ENCODE data around the gene BCAS3. TPM values are rescaled to one million over a fixed set of nuclear protein-coding genes. Genes with fewer than 3 reads are reported as not detected.

Gene BCAS3
- total RNA-seq, 2 donors from 2014 or later = 28.0 to 37.7 TPM

DNA sequence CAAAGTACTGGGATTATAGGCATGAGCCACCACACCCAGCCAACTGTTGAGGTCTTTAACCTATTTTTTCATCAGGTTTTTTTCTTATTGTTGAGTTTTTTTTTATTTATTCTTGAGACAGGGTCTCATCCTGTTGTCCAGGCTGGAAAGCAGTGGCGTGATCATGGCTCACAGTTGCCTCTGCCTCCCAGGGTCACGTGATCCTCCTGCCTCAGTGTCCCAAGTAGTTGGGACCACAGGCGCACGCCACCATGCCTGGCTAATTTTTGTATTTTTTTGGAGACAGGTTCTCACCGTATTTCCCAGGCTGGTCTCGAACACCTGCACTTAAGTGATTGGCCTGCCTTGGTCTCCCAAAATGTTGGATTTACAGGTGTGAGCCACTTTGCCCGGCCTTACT, 95.9 kb downstream of the BCAS3 start:
- H3K4me3 Mint-ChIP-seq = no peak overlapping the region

DNA sequence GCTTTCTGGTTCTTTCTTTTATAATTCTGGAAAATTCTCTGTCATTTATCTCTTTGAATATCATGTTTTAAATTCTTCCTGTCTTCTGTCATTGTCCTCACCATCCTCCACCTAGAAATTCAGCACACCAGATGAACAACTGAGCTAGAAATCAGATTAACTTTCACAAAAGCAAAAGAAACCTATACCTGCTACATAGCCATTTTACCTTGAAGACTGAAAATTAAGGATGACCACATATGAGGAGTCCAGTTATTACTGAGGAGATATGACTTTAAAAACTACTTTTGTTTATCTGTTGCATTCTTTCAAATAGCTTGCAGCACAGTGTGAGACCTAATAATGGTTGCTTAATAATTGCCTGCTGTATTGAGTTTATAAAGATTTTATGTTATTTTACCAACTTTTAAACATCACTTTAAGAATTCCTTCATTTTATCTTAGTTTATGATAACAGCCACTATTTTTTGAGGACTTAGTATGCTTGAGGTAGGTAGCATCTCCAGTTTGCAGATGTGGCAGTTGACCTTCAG, 104.3 kb downstream of the BCAS3 start:
- no peaks in the 10 kb centered on the region for H3K27me3 Mint-ChIP-seq (ENCODE audit: insufficient read depth)
- no peak overlapping the region for H3K27ac Mint-ChIP-seq
- Histone ChIP-seq H3K27ac (ENCODE audit: low read depth, low read length) (no peak overlapping the region), H3K36me3 (ENCODE audit: control insufficient read depth, insufficient read depth, low read length) (no peaks in the 10 kb centered on the region), H3K4me3 (ENCODE audit: low read length) (no peak overlapping the region), H3K9me3 (ENCODE audit: control insufficient read depth, low read length) (no peaks in the 10 kb centered on the region), H3K4me1 (ENCODE audit: control insufficient read depth, insufficient read depth, low read length) (no peaks in the 10 kb centered on the region), H3K27me3 (ENCODE audit: control insufficient read depth, insufficient read depth, low read length, poor library complexity, severe bottlenecking) (no peaks in the 10 kb centered on the region), H3K9ac (ENCODE audit: extremely low read depth, low read length, poor library complexity, severe bottlenecking) (no peak overlapping the region)
- DNase-seq = no peak
- TF ChIP-seq, protein P1, sequence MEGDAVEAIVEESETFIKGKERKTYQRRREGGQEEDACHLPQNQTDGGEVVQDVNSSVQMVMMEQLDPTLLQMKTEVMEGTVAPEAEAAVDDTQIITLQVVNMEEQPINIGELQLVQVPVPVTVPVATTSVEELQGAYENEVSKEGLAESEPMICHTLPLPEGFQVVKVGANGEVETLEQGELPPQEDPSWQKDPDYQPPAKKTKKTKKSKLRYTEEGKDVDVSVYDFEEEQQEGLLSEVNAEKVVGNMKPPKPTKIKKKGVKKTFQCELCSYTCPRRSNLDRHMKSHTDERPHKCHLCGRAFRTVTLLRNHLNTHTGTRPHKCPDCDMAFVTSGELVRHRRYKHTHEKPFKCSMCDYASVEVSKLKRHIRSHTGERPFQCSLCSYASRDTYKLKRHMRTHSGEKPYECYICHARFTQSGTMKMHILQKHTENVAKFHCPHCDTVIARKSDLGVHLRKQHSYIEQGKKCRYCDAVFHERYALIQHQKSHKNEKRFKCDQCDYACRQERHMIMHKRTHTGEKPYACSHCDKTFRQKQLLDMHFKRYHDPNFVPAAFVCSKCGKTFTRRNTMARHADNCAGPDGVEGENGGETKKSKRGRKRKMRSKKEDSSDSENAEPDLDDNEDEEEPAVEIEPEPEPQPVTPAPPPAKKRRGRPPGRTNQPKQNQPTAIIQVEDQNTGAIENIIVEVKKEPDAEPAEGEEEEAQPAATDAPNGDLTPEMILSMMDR (conservative IDR thresholded peaks at IDR 0.05) = no peak
- no peak overlapping the region for H3K4me3 Mint-ChIP-seq
- H3K36me3 Mint-ChIP-seq (ENCODE audit: low read depth) = no peaks in the 10 kb centered on the region
- H3K9me3 Mint-ChIP-seq = no peaks in the 10 kb centered on the region
- peaks cover 9% of the 10 kb centered on the region for H3K4me1 Mint-ChIP-seq

More for the DNA sequence above, 95.9 kb downstream of the BCAS3 start:
- no peaks in the 10 kb centered on the region for H3K27me3 Mint-ChIP-seq (ENCODE audit: insufficient read depth)
- no peaks in the 10 kb centered on the region for H3K4me1 Mint-ChIP-seq
- TF ChIP-seq, protein P1 (conservative IDR thresholded peaks at IDR 0.05) = no peak
- no peaks in the 10 kb centered on the region for H3K27me3 ChIP-seq (ENCODE audit: control insufficient read depth, insufficient read depth, low read length, poor library complexity, severe bottlenecking)
- WGBS, 2 experiments (ENCODE audit: insufficient coverage in 1 of 2, insufficient read length in 1 of 2) = 90 to 93% methylated on average over 4 to 7 of the region's 7 CpGs
- no peak overlapping the region for H3K4me3 ChIP-seq (ENCODE audit: low read length)
- H3K9ac ChIP-seq (ENCODE audit: extremely low read depth, low read length, poor library complexity, severe bottlenecking) = no peak overlapping the region
- peaks cover 1% of the 10 kb centered on the region for H3K9me3 Mint-ChIP-seq
- peaks cover 1% of the 10 kb centered on the region for H3K36me3 Mint-ChIP-seq (ENCODE audit: low read depth)
- H3K27ac ChIP-seq (ENCODE audit: low read depth, low read length) = no peak overlapping the region
- no peaks in the 10 kb centered on the region for H3K36me3 ChIP-seq (ENCODE audit: control insufficient read depth, insufficient read depth, low read length)
- no peak overlapping the region for H3K27ac Mint-ChIP-seq
- no peak for DNase-seq
- H3K4me1 ChIP-seq (ENCODE audit: control insufficient read depth, insufficient read depth, low read length) = no peaks in the 10 kb centered on the region
- H3K9me3 ChIP-seq (ENCODE audit: control insufficient read depth, low read length) = no peaks in the 10 kb centered on the region

DNA sequence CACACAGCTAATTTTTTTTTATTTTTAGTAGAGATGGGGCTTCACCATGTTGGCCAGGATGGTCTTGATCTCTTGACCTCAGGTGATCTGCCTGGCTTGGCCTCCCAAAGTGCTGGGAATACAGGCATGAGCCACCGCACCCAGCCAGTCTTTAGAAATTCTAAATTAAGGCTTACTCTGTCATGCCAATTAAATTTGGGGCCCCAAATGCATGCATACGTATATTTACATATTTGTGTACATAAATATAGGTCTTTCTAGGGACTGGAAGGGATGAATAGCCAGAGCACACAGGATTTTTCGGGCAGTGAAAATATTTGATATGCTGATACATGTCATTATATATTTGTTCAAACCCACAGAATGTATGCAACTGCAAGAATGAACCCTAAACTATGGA, 105.1 kb downstream of the BCAS3 start:
- H3K9me3 ChIP-seq (ENCODE audit: control insufficient read depth, low read length) = no peaks in the 10 kb centered on the region
- H3K36me3 ChIP-seq (ENCODE audit: control insufficient read depth, insufficient read depth, low read length) = no peaks in the 10 kb centered on the region
- no peaks in the 10 kb centered on the region for H3K27me3 Mint-ChIP-seq (ENCODE audit: insufficient read depth)
- H3K9ac ChIP-seq (ENCODE audit: extremely low read depth, low read length, poor library complexity, severe bottlenecking) = no peak overlapping the region
- no peak overlapping the region for H3K27ac Mint-ChIP-seq
- H3K27ac ChIP-seq (ENCODE audit: low read depth, low read length) = no peak overlapping the region
- WGBS, 2 experiments (ENCODE audit: insufficient coverage in 1 of 2, insufficient read length in 1 of 2) = 100% methylated on average over 2 of the region's 3 CpGs; no CpG with 5 or more reads in 1 of the 2 experiments
- no peaks in the 10 kb centered on the region for H3K36me3 Mint-ChIP-seq (ENCODE audit: low read depth)
- no peaks in the 10 kb centered on the region for H3K4me1 ChIP-seq (ENCODE audit: control insufficient read depth, insufficient read depth, low read length)
- no peak overlapping the region for H3K4me3 ChIP-seq (ENCODE audit: low read length)
- H3K4me3 Mint-ChIP-seq = no peak overlapping the region
- H3K27me3 ChIP-seq (ENCODE audit: control insufficient read depth, insufficient read depth, low read length, poor library complexity, severe bottlenecking) = no peaks in the 10 kb centered on the region
- TF ChIP-seq, protein P1 (conservative IDR thresholded peaks at IDR 0.05) = no peak
- DNase-seq = no peak
- no peaks in the 10 kb centered on the region for H3K9me3 Mint-ChIP-seq
- peaks cover 9% of the 10 kb centered on the region for H3K4me1 Mint-ChIP-seq
